Endothelial cell of hepatic sinusoid (primary cell): ENCODE results near the gene GABRG3.

Experiments used
- in situ Hi-C: cut with HindIII; loops from 2 replicates; pipeline ENCODE4 v1.10.0; 2017; ENCODE audit warnings: low sequenced_read_pairs

The GABRG3 gene

GRCh38 chr15:27529399-27529798, 558.4 kb downstream of the GABRG3 start:
- in situ Hi-C loops, result no loop called here

DNA sequence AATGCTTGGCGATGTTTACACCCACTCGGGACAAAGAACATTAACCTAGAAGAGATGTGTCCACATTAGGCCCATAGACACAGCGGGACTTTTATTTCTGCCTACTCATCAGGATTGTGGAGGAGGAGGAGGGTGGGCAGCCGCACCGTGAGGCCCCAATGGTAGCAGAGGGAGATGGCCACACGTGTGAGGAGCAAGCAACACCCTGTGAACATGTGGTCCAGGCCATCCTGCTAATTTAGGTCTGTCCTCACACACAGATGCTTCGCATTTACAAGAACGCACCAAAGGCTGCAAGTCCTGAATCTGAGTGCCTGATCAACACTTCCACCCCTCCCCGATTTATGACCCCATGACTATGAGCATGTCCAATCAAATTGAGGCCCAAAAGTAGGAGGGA, 560.0 kb downstream of the GABRG3 start:
- in situ Hi-C loops, result no loop called here

- in situ Hi-C loops, result no loop called here
Observed at GRCh38 chr15:27532358-27532757, 561.4 kb downstream of the GABRG3 start.

- in situ Hi-C loops, result no loop called here
Observed at GRCh38 chr15:27535445-27536129, 564.6 kb downstream of the GABRG3 start.

- in situ Hi-C loops, result no loop called here
Observed at GRCh38 chr15:27538325-27538724, 567.3 kb downstream of the GABRG3 start.

DNA sequence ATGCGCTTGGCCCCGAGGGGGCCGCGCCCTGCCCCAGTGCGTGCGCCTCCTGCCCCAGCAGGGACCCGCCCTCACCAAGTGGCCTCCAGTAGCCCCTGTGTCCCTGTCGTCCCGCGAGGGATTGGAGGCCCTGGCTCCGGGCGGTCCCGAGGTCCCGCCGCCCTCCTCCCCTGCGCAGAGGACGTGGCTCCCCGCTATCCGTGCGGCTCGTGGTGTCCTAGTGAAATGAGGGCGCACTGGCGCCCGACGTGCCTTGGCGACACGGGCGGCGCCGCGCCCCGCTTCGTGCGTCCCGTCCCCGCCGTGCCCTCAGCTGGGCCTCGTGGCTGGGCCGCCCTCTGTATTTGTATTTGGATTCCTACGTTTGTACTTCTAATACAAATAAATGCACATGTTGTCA, 570.6 kb downstream of the GABRG3 start:
- in situ Hi-C loops, result no loop called here

DNA sequence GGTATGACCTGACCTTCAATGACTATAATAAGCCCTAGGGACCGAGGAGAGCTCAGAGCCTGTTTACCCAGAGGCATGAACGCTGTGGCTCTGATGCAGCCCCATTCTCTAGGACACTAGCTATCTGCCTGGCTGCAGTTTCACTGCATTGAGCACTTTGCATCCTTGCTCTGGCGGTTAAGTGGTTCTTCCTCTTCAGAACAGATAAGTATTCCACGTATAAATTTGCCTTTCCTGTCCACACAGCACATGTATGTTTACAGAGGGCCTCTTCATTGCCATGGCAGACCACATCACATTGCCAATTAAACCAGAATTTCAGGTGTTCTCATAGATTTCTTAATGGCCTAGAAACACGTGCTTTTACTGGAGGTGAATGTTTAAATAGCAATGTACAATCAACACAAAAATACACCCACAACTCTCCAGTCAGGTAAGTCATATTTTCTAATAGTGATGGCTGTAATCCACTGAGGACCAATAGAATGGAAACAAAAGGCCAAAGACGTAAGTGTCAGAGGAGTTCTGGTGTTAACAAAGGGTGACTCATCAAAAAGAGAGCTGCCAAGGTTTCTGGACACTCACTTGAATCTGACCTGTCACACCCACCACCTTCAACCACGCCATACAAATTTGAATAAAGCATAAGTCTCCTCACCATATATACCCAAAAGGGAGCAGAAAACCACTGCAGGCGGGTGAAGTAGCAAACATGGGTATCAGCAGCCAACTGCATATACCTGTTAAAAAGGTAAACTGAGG, 574.7 kb downstream of the GABRG3 start:
- in situ Hi-C loops, result no loop called here

GRCh38 chr15:27549746-27550145, 578.8 kb downstream of the GABRG3 start:
- in situ Hi-C loops, result loop anchor here (5.0 kb wide), 2 partner anchors 43 to 87 kb away; no protein-coding TSS in a partner anchor

GRCh38 chr15:27550635-27551034, 579.7 kb downstream of the GABRG3 start:
- in situ Hi-C loops, result loop anchor here (5.0 kb wide), 2 partner anchors 42 to 88 kb away; no protein-coding TSS in a partner anchor

DNA sequence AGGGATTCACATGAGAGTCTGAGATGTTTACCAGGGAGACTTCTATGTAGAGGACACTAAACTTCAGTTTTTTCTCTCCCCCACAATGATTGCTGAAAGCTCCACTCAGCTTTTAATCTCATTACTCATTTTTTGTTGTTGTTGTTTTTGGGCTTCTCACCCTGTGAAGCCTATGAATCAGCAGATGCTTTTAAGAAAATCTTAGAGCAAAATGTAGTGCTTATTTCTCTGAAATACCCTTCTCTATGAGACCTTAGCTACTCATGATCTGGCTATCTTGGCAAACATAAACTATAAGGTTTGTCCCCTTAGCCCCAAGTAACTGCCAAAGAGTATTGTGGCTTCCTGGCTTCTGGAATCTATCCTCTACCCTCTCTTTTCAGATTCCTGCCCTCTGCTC, 590.8 kb downstream of the GABRG3 start:
- in situ Hi-C loops, result no loop called here

DNA sequence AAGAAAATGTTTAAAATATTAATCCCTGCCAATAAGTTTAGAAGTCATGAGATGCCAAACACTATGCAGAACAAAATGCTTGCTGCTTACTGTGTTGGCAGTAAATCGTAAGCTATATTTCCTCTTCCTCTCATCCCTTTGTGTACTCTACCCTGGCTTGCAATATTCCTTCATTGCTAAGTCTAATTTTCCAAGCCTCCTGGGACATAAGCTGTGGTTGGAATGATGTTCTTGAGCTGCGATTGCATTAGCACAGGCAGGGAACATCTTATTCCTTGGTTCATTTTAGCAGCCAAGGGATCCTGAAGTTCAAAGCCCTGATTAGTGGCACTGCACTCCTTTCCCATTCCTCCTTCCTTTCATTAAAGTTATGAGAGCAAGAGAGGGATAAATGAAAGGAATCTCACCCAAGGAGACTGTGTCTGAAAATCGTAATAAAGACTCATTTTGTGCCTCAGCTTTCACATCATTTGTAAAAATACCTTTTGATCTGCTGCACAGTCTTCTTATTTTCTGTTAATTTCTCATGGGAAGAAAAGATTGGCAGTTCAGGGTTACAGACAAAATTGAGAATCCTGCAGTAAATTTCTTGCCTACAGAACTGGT, 592.9 kb downstream of the GABRG3 start:
- in situ Hi-C loops, result no loop called here

GRCh38 chr15:27564656-27565055, 593.7 kb downstream of the GABRG3 start:
- in situ Hi-C loops, result no loop called here

DNA sequence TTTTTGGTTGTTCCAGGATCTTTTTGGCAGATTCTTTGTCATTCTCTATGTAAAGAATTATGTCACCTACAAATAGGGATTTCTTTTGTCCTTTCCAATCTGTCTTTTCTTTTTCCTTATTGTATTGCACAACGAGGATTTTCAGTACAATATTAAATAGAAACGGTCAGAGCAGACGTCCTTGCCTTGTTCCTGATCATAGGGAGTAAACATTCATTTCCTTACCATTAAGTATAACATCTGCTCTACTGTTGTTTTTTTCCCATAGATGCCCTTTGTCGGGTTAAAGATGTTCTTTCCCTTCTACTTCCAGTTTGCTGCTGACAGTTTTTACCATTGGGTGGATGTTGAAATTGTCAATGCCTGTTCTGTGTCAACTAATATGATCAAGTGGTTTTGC, 599.8 kb downstream of the GABRG3 start:
- in situ Hi-C loops, result no loop called here

- in situ Hi-C loops, result no loop called here
Observed at GRCh38 chr15:27573805-27574485, 603.0 kb downstream of the GABRG3 start.

- in situ Hi-C loops, result no loop called here
Observed at GRCh38 chr15:27574541-27575054, 603.6 kb downstream of the GABRG3 start.

DNA sequence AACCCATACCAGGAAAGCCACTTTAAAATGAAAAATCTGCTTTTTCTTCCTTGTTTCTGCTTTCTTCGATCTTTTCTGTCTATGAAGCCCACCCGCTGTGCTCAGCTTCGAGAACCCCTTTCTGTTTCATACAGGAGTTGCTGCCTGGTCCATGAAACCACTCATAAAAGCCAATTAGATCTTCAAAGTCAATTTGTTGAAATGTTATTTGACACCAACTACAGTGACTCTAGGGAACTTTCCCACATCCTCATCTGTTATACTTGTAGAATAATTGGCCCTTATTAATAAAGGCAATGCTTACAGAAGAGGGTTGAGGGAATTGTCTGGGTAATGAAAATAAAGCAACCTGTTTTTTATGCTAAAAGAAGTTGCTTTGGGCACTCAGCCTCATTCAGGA, 604.5 kb downstream of the GABRG3 start:
- in situ Hi-C loops, result no loop called here

DNA sequence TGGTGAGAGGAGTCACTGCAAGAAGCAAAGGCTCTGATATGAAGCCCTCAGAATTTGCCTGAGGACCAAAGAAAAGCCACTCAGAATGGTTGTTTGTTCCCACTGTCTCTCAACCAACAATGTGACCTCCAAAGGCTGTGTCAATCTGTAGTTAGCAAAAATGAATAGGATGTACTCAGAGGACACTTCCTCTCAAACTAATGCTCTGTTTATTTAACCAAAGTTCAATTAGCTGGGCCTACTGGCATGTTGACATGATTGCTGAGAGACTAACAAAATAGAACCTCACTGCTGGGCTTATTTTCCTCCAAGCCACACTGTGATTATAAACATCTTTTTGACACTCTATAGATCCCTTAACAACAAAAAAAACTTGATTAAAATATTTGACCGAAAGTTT, 605.6 kb downstream of the GABRG3 start:
- in situ Hi-C loops, result no loop called here

- in situ Hi-C loops, result no loop called here
Observed at GRCh38 chr15:27579738-27580137, 608.8 kb downstream of the GABRG3 start.

- in situ Hi-C loops, result no loop called here
Observed at GRCh38 chr15:27582726-27583410, 611.9 kb downstream of the GABRG3 start.

DNA sequence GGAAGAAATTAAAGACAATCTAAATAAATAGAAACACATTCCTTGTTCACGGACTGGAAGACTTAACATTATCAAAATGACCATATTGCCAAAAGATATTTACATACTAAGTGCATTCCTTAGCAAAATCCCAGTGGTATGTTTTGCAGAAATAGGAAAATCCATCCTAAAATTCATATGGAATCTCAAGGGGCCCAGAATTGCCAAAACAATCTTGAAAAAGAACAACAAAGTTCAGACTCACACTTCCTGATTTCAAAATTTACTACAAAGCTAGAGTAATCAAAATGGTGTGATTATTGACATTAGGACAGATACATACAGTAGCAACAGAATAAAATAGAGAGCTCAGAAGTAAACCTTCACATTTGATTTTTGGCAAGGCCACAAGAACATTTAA, 612.7 kb downstream of the GABRG3 start:
- in situ Hi-C loops, result no loop called here
